NCI-H146 treated with DMSO at 0.1 percent for 48 hours (cell line): ENCODE data around the gene CSNK2A2.

Experiments
- DNase-seq: peaks from one replicate; lab custom pipeline; 2025; ENCODE audit not compliant: unreplicated experiment; lab: John Stamatoyannopoulos, UW

CSNK2A2 gene

DNA sequence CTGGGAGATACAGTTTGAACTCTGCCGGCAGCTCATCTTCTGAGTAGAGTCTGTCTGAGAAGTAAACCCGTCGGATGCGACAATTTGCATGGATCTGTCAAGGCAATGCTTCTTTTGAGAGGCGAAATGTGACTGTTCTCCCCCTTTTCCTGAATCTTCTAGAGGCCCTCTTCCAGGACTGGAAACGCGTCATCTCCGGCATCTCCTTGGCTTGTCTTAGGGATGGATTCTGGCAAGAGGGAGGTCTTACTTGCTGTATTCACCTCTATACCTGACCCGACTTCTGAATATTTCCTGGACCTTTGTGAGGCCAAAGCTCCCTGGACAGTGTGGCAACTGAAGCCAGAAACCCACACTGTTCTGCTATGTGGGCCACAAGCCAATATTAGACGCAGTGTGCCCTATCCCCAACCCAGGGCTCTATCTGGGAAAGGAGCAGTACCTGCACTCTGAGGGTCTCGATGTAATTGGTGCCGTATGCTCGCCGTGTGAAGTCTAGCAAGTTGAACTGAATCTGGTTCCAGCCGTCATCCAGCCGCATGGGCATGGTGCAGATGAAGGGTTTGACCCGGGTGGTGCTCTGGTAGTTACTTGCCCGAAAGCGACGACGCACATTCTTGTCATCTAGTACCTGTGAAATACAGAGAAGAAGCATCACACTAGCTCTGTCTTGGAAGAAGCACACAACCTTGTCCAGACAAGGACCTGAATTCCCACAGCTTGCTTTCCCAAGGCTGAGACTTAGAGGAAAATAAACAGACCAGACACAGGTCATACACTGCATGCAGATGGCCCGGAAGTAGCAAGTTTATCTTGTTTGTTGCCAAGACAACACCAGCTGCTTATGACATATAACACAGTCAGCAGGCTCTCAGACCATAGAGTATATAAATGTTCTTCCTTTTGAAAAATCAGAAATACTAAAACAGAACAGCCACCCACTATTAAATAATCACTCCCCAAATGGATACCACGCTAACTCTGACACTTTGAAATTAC is 82.8 kb downstream of the CSNK2A2 start:
- DNase-seq = no peak

DNA sequence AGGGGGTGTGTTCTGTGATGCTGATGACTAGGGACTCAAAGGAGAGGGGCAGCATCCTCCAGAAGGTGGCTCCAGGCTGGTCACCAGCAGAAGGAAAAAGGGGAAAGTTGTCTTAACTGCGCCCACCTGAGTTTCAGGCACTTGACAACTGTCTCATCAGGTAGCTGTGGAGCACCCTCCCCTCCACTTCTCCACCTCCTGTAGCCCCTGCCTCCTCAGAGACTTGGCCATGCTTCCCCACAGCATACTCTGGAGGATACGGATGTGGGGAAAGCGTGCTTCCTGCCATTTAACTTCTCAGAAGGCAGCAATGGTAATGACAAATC is 86.6 kb downstream of the CSNK2A2 start:
- no peak for DNase-seq

DNA sequence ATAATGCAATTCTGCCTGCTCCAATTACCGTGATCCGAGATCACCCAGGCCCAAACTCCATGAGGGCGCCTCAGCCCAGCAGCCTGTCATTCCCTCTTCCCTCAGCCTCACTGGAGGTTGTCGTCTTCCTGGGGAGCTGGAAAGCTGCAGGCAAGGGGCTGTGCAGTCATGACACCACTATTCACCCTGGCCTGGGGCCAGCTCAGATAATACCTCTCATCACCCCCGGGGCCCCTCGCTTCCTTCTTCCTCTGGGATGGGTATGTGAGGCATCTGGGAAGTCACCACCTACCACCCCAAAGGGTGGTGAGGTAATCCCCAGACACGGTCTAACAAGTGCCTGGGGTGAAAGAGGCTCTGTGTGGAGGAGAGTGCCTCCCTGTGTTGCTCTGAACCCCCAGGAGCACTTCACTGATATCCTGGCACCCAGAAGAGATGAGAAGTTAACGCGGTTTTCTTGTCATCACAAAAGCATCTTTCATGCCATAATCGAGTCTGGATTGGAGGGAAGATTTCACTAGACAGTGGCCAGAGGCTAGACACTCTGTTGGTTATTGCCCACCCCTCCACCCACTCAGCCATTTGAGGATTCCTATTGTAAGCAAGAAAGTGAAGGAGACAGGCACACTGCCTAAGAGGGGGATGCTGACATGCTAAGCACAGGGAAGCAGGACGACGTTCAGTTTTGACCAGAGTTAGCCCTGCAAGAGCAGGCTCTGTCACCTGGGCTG is 87.2 kb downstream of the CSNK2A2 start:
- no peak for DNase-seq

DNA sequence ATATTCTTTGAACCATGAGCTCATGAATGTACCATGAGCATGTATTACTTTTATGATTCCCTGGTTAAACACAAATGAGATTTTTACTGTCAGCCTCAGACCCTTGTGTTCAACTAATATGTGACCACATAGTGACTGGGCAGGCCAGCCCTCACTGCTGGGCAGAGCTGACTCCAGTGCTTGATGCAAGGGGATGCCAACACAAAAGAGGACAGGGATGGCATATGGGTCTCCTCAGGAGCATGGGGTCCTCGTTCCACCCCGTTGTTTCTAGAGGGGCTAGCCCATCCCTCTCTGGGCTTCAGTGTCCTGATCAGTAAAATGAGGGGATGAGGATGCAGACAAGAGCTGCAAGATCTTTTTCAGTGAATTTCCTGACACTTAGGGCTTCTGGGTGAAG is 88.0 kb downstream of the CSNK2A2 start:
- no peak for DNase-seq

DNA sequence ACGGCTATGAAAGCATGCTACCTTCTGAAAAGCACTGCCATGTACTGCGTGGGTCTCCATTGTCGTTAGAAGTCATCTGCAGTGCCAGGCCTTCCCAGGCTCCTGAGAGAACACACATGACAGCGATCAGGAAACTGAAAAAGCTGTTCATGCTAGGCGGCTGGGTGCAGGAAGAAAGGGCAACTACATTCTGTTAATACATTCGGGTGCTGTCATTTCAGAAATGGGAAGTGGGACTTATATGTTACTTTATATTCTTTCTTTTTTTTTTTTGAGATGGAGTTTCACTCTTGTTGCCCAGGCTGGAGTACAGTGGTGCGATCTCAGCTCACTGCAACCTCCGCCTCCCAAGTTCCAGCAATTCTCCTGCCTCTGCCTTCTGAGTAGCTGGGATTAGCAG is 88.6 kb downstream of the CSNK2A2 start:
- DNase-seq = no peak
